22Rv1 (cell line): ENCODE measurements around the gene MMP7.

Experiments used
- CTCF ChIP-seq: fragments of 450-650 bp; IDR thresholded peaks from 2 replicates; pipeline ENCODE4 v1.5.1; 2017; ENCODE audit warnings: mild to moderate bottlenecking
- ZFX ChIP-seq: fragments of 450-650 bp; IDR thresholded peaks from 2 replicates; pipeline ENCODE4 v1.6.1; 2017; ENCODE audit warnings: antibody characterized with exemption, borderline replicate concordance

- TF ChIP-seq CTCF (no peak), ZFX (no peak)
Observed at GRCh38 chr11:102472127-102472526, 58.4 kb downstream of the MMP7 start.
